SJCRH30 (cell line): Measurements from ENCODE around the gene CCDC186. TPM values are rescaled to one million over a fixed set of nuclear protein-coding genes. Genes with fewer than 3 reads are reported as not detected.
A peak's percentile ranks its signal among the peaks of the same experiment; 100 is the strongest.

Source experiments
- DNase-seq, 2 experiments: peaks; one replicate each; pipeline ENCODE4 v3.0.0-alpha.2; 2015 to 2020
- H3K27ac ChIP-seq: fragments of 250-450 bp; sonication (Bioruptor Pico); 2 replicates; pipeline ENCODE4 v1.5.1; 2020; ENCODE audit warnings: mild to moderate bottlenecking, moderate library complexity
- H3K27me3 ChIP-seq: fragments of 250-450 bp; sonication (Bioruptor Pico); 2 replicates; pipeline ENCODE4 v1.5.1; 2020; ENCODE audit warnings: mild to moderate bottlenecking, moderate library complexity
- H3K36me3 ChIP-seq: fragments of 250-450 bp; sonication (Bioruptor Pico); 2 replicates; pipeline ENCODE4 v1.5.1; 2020; ENCODE audit warnings: mild to moderate bottlenecking, moderate library complexity
- H3K4me1 ChIP-seq: fragments of 250-450 bp; sonication (Bioruptor Pico); 2 replicates; pipeline ENCODE4 v1.5.1; 2020; ENCODE audit warnings: mild to moderate bottlenecking, moderate library complexity
- H3K4me3 ChIP-seq: fragments of 250-450 bp; sonication (Bioruptor Pico); 2 replicates; pipeline ENCODE4 v1.5.1; 2020; ENCODE audit warnings: mild to moderate bottlenecking, moderate library complexity
- H3K9me3 ChIP-seq: fragments of 250-450 bp; sonication (Bioruptor Pico); replicated peaks from 2 replicates; pipeline ENCODE4 v1.5.1; 2020; ENCODE audit warnings: mild to moderate bottlenecking, moderate library complexity
- total RNA-seq: library from RNA; depleted of rRNA; stranded (reverse); fragments of >200 nt; shearing (Covaris generic); gene quantifications from 2 replicates; pipeline ENCODE4 v1.2.3, GENCODE V29; 2014

Gene CCDC186
- total RNA-seq, 1 experiment from 2014 or later, result 11.4 TPM

DNA sequence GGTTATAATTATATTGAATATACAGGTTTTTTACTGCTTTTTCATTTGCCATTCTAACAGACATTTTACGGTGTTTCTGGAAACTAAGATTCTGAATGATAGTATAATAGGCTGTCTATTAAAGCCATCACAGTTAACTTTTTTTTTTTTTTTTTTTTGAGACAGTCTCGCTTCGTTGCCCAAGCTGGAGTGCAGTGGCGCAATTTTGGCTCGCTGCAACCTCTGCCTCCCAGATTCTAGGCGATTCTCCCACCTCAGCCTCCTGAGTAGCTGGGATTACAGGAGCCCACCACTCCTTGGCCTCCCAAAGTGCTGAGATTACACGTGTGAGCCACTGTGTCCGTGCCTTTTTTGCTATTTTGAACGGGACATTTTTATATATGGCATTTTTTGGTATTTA is 9.6 kb upstream of the CCDC186 start:
- H3K27ac ChIP-seq, result no peak overlapping the region
- H3K4me1 ChIP-seq, result peaks cover 16% of the 10 kb centered on the region
- no peaks in the 10 kb centered on the region for H3K36me3 ChIP-seq
- no peak overlapping the region for H3K4me3 ChIP-seq
- 0 out of 2 replicates have a peak, but pooled peaks cover 2% of the 10 kb centered on the region for H3K9me3 ChIP-seq
- DNase-seq, result no peak
- no peaks in the 10 kb centered on the region for H3K27me3 ChIP-seq

DNA sequence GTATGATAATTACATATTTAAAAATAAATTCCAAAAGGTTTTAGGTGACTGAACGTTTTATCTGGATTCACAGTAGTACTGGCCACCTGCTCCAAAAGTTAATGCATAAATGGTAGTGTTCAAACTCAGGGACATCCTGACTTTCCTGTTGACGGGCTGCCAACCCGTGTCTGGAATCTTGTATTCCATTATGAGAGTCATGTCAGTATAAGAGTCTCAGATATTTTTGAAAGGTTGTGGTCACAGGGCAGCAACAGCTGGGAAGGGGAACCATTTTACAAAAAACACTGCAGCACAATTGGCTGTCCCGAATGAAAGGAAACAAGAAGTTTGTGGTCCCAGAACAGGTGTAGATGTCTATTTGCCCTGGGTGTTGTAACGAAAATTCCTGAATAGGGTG is 8.0 kb upstream of the CCDC186 start:
- no peaks in the 10 kb centered on the region for H3K27me3 ChIP-seq
- H3K4me3 ChIP-seq, result no peak overlapping the region
- DNase-seq, result peak; percentile 82 to 93
- no peaks in the 10 kb centered on the region for H3K36me3 ChIP-seq
- 0 out of 2 replicates have a peak, but pooled peaks cover 2% of the 10 kb centered on the region for H3K9me3 ChIP-seq
- H3K4me1 ChIP-seq, result peaks cover 16% of the 10 kb centered on the region
- peak overlapping the region; percentile 76 for H3K27ac ChIP-seq

DNA sequence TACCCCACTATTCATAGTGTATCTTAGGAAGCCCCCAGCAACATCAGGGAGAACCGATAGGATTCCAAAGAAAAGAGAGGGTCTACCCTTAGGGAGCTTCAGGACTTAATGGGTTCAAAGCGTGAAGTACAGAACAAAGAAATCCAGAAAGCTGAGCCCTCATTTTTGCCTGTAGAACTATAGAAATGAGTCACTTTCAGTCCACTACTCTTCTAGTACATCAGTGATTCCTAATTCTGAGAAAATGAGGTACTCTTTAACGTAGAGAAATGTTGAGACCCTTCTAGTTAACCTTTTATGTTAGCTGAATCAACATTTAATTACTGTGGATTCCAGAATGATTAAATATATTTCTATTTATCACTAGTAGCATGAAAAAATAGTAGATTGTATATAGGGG is 6.9 kb upstream of the CCDC186 start:
- Histone ChIP-seq H3K4me1 (peaks cover 16% of the 10 kb centered on the region), H3K36me3 (no peaks in the 10 kb centered on the region), H3K27ac (no peak overlapping the region; the same call in 1 of the 2 replicates), H3K9me3 (0 out of 2 replicates have a peak, but pooled peaks cover 2% of the 10 kb centered on the region), H3K4me3 (no peak overlapping the region), H3K27me3 (no peaks in the 10 kb centered on the region)
- no peak for DNase-seq

DNA sequence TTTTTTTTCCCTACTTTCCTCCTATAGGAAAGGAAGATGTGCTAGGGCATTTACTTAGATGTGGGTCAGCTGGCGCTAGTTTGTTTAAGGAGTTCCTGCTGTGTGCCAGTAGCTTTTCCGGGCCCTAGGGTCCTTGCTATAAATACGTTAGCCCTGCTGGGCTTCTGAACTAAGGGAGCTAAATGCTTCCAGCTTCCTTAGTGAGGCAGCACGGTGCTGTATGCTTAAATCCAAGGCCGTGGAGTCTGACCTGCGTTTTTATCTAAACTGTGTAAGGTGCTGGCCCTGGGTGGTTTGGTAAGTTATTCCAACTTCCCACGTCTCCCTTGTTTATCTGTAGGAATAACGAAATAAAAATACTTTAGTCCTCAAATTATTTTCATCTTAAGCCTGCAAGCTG is 5.7 kb upstream of the CCDC186 start:
- Histone ChIP-seq H3K4me3 (no peak overlapping the region), H3K9me3 (0 out of 2 replicates have a peak, but pooled peaks cover 2% of the 10 kb centered on the region), H3K27ac (no peak overlapping the region), H3K4me1 (peaks cover 16% of the 10 kb centered on the region), H3K36me3 (no peaks in the 10 kb centered on the region), H3K27me3 (no peaks in the 10 kb centered on the region)
- no peak for DNase-seq

DNA sequence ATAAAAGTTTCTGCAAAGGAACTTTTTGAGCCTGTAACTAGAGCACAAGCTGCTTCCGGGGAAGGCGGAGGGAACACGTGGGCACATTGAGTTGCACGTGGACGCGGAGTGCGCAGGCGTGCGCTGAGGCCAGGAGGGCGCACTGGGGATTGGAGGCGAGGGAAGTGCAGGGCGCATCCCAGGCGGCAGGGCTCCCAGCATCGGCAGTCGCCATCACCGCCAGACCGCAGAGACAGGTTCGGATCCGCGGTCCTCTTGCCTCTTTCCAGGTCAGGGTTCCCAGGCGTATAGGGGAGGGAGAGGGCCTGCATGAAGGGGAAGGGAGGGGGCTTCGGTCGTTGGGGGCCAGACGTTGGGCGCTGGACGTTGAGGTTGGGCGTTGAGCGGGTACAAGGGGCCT is 5.1 kb upstream of the CCDC186 start, which contains the start of gene TDRD1:
Gene TDRD1 (plus strand): TSS at position 206 of the 400 bp plus-strand sequence. CDS start 8,479 bp downstream, outside the sequence.
- DNase-seq, result no peak
- Histone ChIP-seq H3K9me3 (0 out of 2 replicates have a peak, but pooled peaks cover 2% of the 10 kb centered on the region), H3K27me3 (no peaks in the 10 kb centered on the region), H3K27ac (no peak within 1 kb of the TSS), H3K4me1 (peaks cover 16% of the 10 kb centered on the region), H3K36me3 (no peaks in the 10 kb centered on the region), H3K4me3 (no peak within 1 kb of the TSS)

DNA sequence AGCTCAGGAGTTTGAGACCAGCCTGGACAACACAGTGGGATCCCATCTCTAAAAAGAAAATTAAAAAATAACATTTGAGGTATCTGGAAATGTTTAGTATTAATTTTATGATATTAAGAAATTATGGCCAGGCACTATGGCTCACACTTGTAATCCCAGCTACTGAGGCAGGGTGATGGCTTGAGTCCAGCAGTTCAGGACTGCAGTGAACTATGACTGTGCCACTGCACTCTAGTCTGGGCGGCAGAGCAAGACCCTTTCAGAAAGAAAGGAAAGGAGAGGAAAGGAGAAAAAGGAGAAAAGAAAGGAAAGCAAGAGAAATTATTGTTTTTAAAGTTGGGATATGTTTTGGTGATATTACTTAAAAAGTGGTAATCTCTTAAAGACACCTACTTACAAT is 2.5 kb upstream of the CCDC186 start:
- H3K36me3 ChIP-seq, result no peaks in the 10 kb centered on the region
- no peak for DNase-seq
- H3K27ac ChIP-seq, result no peak overlapping the region
- no peaks in the 10 kb centered on the region for H3K9me3 ChIP-seq
- H3K4me1 ChIP-seq, result peaks cover 10% of the 10 kb centered on the region
- H3K27me3 ChIP-seq, result no peaks in the 10 kb centered on the region
- H3K4me3 ChIP-seq, result no peak overlapping the region

DNA sequence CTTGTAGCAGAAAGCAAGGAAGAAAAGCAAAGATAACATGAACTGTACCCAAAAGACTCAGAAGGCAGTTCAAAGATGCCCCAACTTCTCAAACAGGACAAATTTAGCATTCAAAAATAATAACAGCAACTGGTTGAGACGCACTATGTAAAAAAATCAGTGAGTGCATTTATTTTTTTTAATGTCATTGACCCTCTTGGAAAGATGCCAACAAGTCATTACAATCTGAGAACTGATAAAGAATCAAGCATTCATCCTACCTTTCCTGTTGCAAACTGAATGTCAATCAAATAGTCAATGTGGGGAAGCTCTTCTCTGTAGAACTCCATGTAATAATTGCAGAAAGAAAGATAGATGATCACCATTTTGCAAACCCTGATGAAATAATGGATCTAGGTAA is 1.7 kb upstream of the CCDC186 start:
- Histone ChIP-seq H3K4me1 (0 out of 2 replicates have a peak, but pooled peaks cover 4% of the 10 kb centered on the region), H3K27me3 (no peaks in the 10 kb centered on the region), H3K36me3 (no peaks in the 10 kb centered on the region), H3K27ac (no peak overlapping the region), H3K9me3 (no peaks in the 10 kb centered on the region), H3K4me3 (no peak overlapping the region)
- DNase-seq, result no peak

DNA sequence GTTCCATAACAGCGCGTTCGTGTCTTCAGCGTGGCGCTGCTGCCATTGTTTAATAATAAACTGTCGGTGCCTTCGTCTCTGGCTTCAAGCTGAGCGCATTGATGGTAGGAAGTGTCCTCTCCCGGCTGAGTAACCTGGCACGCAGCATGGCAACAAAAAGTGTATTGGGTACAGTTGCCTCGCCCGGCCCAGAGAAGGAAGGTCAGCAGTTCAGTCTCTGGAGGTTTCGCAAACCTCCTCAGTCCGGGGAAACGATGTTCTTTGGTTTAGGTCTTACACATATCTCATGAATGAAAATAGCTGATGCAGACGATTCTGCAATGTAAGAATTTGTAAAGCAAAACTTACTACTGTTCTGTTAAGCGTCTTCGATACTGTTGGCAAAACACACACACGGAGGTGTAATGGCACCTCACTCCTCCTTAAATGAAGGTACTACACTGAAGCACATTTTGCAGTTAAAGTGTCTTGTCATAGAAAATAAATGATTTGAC is 739 bp upstream of the CCDC186 start:
- no peaks in the 10 kb centered on the region for H3K27me3 ChIP-seq
- H3K36me3 ChIP-seq, result no peaks in the 10 kb centered on the region
- no peaks in the 10 kb centered on the region for H3K9me3 ChIP-seq
- H3K4me1 ChIP-seq, result 0 out of 2 replicates have a peak, but pooled peaks cover 4% of the 10 kb centered on the region
- DNase-seq, result peak in 1 of 2 experiments; percentile 16
- H3K4me3 ChIP-seq, result peak overlapping the region; percentile 93
- no peak overlapping the region; the same call in 1 of the 2 replicates for H3K27ac ChIP-seq

DNA sequence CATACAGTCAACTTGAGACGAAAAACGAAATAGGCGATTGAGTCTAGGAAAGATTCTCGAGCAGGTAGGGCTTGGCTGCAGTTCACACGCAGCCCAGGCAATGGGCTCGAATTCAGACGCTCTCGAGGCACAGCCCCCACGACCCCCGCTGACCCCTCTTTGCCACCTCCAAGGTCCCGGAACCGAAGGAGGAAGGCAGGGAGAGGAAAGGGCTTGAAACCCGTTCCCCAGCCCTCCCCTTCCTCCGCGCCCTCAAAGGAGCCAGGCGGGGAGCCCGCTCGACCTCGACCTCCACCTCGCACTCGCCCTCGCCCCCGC is 441 bp downstream of the CCDC186 start:
- Histone ChIP-seq H3K36me3 (no peaks in the 10 kb centered on the region), H3K27me3 (no peaks in the 10 kb centered on the region), H3K4me3 (peak overlapping the region; percentile 93), H3K9me3 (peaks cover 3% of the 10 kb centered on the region; the same call in 1 of the 2 replicates), H3K27ac (peak overlapping the region; percentile 64), H3K4me1 (0 out of 2 replicates have a peak, but pooled peaks cover 4% of the 10 kb centered on the region)
- no peak for DNase-seq

DNA sequence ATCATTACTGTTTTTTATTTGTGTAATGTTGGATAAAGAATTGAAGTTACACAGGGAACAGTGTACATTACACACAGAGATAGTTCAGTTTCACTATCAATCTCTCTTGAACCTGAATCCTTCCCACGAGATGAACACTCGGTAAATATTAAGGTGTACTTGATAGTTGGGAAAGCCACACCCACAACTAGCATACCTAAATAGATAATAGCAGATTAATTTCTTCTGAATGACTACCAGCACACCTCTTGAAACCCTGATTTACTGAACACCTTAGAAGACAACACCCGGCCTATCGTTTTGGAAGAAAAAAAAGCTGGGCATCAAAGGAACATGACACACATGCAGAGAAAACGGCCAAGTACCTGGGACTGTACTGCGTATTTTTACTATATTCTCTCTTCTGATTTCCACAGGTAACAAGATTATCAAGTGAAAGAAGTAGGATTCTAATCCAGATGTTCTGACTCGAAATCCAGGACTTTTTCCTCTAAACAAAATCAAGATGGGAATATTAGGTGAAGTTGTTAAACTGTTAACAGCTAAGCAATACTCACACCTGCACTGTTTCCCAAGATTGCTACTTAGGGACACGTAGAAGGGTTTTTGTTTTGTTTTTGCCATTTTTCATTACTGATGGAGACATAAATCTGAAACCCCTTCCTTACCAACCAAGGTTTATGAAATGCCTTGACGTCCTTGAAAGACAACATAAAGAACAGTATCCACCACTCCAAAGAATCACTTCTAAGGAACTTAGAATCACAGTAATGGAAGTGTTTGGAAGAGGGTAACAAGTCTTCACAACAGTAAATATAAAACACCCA is 1.0 kb downstream of the CCDC186 start:
- H3K4me1 ChIP-seq, result 0 out of 2 replicates have a peak, but pooled peaks cover 4% of the 10 kb centered on the region
- H3K9me3 ChIP-seq, result peaks cover 3% of the 10 kb centered on the region; the same call in 1 of the 2 replicates
- no peak for DNase-seq
- no peak overlapping the region for H3K27ac ChIP-seq
- peak overlapping the region; percentile 93 for H3K4me3 ChIP-seq
- no peaks in the 10 kb centered on the region for H3K36me3 ChIP-seq
- no peaks in the 10 kb centered on the region for H3K27me3 ChIP-seq

DNA sequence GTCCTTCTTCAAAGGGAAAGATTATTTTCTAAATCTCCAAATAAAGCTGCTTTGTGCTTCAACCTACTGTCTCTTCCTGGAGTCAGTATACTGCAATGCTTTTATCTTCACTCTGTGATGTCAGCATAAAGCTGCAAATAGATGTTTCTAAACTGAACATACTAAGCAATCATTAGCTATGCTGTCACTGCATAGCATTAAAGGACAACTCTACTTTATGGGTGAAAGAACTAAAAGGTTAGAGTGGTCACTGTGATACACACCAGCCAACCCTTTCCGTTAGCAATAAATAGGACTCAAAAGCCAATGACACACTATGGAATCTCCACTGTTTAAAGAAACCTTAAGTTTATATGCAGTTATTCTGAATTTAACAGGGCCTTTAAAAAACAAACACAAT is 1.8 kb downstream of the CCDC186 start:
- H3K36me3 ChIP-seq, result no peaks in the 10 kb centered on the region
- H3K27ac ChIP-seq, result no peak overlapping the region
- H3K4me1 ChIP-seq, result 0 out of 2 replicates have a peak, but pooled peaks cover 4% of the 10 kb centered on the region
- H3K9me3 ChIP-seq, result peaks cover 3% of the 10 kb centered on the region; the same call in 1 of the 2 replicates
- no peak overlapping the region for H3K4me3 ChIP-seq
- DNase-seq, result no peak
- no peaks in the 10 kb centered on the region for H3K27me3 ChIP-seq

DNA sequence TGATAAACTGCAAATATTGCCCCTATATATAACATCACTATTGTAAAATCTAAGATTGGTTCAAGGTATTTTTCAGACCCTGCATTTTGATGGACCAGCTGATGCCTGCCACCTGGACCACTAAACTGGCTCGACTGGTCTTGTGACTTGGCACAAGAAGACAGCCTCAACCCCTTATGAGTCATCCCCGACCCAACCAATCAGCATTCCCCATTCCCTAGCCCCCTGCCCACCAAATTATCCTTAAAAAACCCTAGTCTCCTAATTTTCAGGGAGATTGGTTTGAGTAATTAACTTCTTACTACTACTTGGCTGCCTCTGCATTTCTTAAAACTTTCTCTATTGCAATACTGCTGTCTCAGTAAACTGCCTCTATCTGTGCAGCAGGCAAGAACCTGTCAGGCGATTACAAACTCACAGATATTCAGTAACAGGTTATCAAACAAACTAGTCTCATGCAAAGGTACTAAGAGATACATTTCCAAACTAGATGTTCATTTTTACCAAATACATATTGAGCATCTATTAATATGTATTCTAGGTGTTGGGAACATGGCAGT is 5.5 kb downstream of the CCDC186 start:
- Histone ChIP-seq H3K27ac (no peak overlapping the region), H3K4me3 (no peak overlapping the region), H3K4me1 (0 out of 2 replicates have a peak, but pooled peaks cover 4% of the 10 kb centered on the region), H3K27me3 (no peaks in the 10 kb centered on the region), H3K9me3 (peaks cover 3% of the 10 kb centered on the region; the same call in 1 of the 2 replicates), H3K36me3 (0 out of 2 replicates have a peak, but pooled peaks cover 1% of the 10 kb centered on the region)
- DNase-seq, result no peak

DNA sequence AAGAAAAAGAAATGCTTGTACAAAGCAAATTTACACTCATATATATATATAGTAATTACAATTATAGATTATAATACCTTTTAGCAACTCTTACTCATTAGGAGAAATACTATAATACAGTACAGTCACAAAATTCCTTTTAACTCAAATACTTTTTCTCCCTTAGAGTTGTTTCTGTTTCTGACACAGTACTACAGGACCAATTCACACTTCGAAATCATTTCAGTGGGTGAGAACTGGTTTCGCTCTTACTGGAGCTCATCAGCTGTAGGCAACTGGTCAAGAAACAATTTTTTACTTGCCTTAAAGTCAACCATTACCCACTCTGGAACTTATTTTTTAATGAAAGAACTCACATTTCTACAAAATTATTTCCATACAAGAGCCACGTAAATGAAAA is 6.0 kb downstream of the CCDC186 start:
- Histone ChIP-seq H3K9me3 (peaks cover 3% of the 10 kb centered on the region; the same call in 1 of the 2 replicates), H3K4me3 (no peak overlapping the region), H3K4me1 (0 out of 2 replicates have a peak, but pooled peaks cover under 1% of the 10 kb centered on the region), H3K36me3 (0 out of 2 replicates have a peak, but pooled peaks cover 2% of the 10 kb centered on the region), H3K27me3 (no peaks in the 10 kb centered on the region), H3K27ac (no peak overlapping the region)
- no peak for DNase-seq

DNA sequence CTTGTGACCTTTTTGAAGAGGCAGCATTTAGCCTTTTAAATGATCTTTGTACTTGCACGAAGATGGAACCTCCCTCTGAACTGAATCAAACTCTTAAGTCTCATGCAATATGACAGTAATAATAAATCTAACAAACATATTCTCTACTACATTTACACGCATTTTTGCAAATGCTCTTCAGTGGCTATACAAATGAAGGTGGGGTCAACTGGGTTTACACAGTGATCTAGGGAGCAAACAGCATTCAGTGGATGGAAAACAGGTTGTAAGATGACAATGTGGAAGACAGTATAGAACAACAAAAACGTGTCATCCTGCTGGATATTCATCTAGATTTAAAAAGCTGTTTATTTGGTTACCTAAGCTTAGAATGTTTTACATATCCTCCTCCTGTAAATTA is 7.5 kb downstream of the CCDC186 start:
- DNase-seq, result no peak
- H3K27me3 ChIP-seq, result no peaks in the 10 kb centered on the region
- no peak overlapping the region for H3K27ac ChIP-seq
- 0 out of 2 replicates have a peak, but pooled peaks cover 2% of the 10 kb centered on the region for H3K36me3 ChIP-seq
- peaks cover 3% of the 10 kb centered on the region; the same call in 1 of the 2 replicates for H3K9me3 ChIP-seq
- H3K4me1 ChIP-seq, result no peaks in the 10 kb centered on the region
- no peak overlapping the region for H3K4me3 ChIP-seq

DNA sequence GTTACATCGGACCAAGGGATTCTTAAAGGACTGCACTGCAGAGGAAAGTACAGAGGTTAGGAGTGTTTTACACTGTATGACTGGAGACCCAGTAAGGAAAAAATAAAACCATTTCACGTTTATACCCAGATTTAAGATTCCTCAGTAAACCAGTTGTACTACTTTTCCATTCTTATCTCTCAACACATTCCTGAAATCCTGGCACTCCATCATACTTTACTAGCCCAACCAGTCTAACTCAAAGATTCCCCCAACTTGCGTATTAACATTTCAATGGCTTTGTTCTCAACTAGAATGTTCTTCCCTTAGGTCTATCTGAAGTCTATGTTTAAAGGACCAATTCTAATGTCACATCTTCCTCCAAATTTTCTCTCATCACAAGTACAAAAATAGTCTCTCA is 8.0 kb downstream of the CCDC186 start:
- Histone ChIP-seq H3K4me1 (no peaks in the 10 kb centered on the region), H3K27me3 (no peaks in the 10 kb centered on the region), H3K36me3 (0 out of 2 replicates have a peak, but pooled peaks cover 2% of the 10 kb centered on the region), H3K4me3 (no peak overlapping the region), H3K9me3 (peaks cover 3% of the 10 kb centered on the region; the same call in 1 of the 2 replicates), H3K27ac (no peak overlapping the region)
- no peak for DNase-seq
